ENCODE measurements around the gene LENG9. TPM values are rescaled to one million over a fixed set of nuclear protein-coding genes. Genes with fewer than 3 reads are reported as not detected.
A peak's percentile ranks its signal among the peaks of the same experiment; 100 is the strongest.

LENG9 gene
- total and polyA plus RNA-seq, 3 donors from 2014 or later: 1.9 to 5.8 (median 5.6) TPM

DNA sequence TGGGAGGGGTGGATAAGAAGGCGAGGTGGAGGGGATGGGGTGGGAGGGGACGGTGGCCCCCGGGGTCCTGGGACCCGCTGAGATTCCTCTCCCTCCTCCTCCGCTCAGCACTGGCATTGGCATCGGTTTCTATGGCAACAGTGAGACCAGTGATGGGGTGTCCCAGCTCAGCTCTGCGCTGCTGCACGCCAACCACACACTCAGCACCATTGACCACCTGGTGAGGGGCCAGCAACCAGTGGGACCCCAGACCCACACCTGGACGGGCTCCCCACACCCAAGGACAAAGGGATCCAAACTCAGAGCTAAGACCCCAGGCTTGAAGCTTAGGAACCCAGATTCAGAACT lies 42.4 kb downstream of the LENG9 start:
- H3K4me3 ChIP-seq: no peak overlapping the region
- no peaks in the 10 kb centered on the region for H3K27me3 ChIP-seq
- H3K9me3 ChIP-seq: no peaks in the 10 kb centered on the region
- H3K4me1 ChIP-seq: peaks cover 25% of the 10 kb centered on the region
- WGBS, 2 donors: 31 to 47% methylated on average over 6 to 9 of the region's 9 CpGs
- peak overlapping the region; percentile 32 to 73 for H3K27ac ChIP-seq
- intact Hi-C loops (cut with DNase I; ENCODE audit: low total_unique reads): no loop called here
- TF ChIP-seq POLR2A (IDR thresholded peaks at IDR 0.05): no peak
- TF ChIP-seq, protein P1, sequence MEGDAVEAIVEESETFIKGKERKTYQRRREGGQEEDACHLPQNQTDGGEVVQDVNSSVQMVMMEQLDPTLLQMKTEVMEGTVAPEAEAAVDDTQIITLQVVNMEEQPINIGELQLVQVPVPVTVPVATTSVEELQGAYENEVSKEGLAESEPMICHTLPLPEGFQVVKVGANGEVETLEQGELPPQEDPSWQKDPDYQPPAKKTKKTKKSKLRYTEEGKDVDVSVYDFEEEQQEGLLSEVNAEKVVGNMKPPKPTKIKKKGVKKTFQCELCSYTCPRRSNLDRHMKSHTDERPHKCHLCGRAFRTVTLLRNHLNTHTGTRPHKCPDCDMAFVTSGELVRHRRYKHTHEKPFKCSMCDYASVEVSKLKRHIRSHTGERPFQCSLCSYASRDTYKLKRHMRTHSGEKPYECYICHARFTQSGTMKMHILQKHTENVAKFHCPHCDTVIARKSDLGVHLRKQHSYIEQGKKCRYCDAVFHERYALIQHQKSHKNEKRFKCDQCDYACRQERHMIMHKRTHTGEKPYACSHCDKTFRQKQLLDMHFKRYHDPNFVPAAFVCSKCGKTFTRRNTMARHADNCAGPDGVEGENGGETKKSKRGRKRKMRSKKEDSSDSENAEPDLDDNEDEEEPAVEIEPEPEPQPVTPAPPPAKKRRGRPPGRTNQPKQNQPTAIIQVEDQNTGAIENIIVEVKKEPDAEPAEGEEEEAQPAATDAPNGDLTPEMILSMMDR (IDR thresholded peaks at IDR 0.05): no peak
- no peak for DNase-seq
- no peaks in the 10 kb centered on the region for H3K36me3 ChIP-seq (ENCODE audit: low read depth, missing control alignments)

DNA sequence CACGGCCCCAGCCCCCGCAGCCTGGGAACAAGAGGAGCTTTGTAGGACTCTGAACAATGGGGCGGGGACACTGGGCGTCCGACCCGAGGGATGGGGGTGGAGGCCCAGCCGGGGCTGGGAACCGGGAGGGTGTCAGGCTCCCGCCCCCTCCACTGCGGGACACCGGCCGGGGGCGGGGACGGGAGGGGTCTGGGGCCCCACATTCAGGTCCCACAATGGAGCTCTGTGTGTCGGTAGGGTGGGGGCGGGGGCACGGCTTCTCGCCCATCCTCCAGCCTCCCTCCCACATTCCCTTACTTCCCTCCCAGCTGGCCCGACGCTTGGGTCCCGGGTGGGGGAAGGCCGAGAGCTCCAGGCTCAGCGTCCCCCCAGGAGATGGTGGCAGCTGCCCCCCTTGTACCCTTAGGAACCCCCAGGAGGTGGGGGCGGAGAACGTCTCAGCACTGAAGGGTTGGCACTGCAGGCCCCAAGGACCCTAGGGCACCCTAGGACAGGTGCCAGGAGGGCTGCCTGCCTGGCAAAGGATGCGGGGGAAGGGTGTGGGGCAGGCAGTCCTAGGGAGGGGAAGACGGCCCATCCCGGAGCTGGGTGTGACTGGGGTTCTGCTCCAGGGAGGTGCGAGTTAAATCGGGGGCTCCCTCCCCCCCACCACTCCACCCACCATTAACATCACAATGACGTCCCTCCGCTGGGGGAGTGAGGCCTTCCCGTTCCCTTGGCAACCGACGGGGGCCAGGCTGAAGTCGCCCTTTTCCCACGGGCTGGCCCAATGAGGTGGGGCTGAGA lies 43.0 kb downstream of the LENG9 start:
- H3K36me3 ChIP-seq (ENCODE audit: low read depth, missing control alignments): no peaks in the 10 kb centered on the region
- intact Hi-C loops (cut with DNase I; ENCODE audit: low total_unique reads): no loop called here
- no peak overlapping the region for H3K4me3 ChIP-seq
- no peaks in the 10 kb centered on the region for H3K9me3 ChIP-seq
- peaks cover 25% of the 10 kb centered on the region for H3K4me1 ChIP-seq
- 28 to 33% methylated on average over 15 to 37 of the region's 37 CpGs for WGBS, 2 donors
- peak overlapping the region; percentile 32 to 73 for H3K27ac ChIP-seq
- TF ChIP-seq, protein P1 (IDR thresholded peaks at IDR 0.05): no peak
- TF ChIP-seq POLR2A (IDR thresholded peaks at IDR 0.05): no peak
- no peaks in the 10 kb centered on the region for H3K27me3 ChIP-seq
- peak; percentile 94 for DNase-seq

DNA sequence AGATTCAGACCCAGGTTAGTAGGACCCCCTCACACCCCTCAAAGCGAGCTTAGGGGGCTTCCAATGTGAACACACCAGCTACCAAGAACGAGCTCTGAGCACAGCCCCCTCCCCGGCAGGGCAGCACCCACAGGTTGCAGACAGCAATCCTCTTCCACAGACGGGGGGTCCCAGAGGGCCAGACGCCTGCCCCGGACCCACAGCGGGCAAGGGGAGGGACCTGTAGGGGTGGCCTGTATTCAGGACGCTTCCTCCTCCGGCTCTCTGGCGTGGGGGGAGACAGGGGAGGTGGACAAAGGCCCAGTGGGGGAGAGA lies 43.6 kb downstream of the LENG9 start:
- TF ChIP-seq POLR2A (IDR thresholded peaks at IDR 0.05): no peak
- TF ChIP-seq, protein P1 (IDR thresholded peaks at IDR 0.05): no peak
- Histone ChIP-seq H3K27me3 (no peaks in the 10 kb centered on the region), H3K27ac (peak overlapping the region; percentile 61 to 69), H3K9me3 (no peaks in the 10 kb centered on the region), H3K36me3 (ENCODE audit: low read depth, missing control alignments) (no peaks in the 10 kb centered on the region), H3K4me1 (peaks cover 25% of the 10 kb centered on the region), H3K4me3 (no peak overlapping the region)
- WGBS, 2 donors: 37 to 52% methylated on average over 5 to 8 of the region's 10 CpGs
- intact Hi-C loops (cut with DNase I; ENCODE audit: low total_unique reads): no loop called here
- no peak for DNase-seq

DNA sequence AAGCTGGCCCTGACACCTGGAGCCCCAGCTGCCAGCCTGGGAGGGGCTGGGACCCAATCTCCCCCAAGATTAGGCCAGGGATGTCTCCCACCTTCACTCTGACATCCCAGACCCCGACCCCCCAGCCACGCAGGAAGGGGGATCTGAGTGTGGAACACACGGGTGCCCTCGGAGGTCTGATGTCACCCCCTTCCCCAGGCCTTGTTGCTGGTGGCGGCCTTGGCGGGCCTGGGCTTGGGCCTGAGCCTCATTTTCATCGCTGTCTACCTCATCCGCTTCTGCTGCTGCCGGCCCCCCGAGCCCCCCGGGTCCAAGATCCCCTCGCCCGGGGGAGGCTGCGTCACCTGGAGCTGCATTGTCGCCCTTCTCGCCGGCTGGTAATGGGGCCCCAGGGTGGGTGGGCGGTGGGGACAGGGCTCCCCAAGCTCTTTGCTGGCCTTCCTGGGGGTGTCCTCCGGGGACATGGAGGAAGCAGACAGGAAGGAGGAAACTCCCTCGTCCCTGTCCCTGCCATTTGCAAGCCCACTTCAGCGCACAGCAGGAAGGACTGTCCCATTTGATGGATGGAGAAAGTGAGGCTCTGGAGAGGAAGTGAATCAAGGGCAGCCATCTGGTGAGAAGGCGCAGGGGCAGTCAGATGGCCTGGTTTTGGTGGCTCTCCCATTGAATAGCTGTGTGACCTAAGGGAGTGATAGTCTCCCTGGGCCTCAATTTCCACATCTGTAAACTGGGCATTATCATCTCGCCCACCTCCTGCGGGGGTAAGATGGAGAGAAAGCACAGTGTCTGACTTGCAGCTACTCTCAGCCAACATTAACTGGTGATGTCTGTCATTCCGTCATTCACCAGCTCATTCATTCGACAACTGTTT lies 44.4 kb downstream of the LENG9 start:
- DNase-seq: no peak
- intact Hi-C loops (cut with DNase I; ENCODE audit: low total_unique reads): no loop called here
- Histone ChIP-seq H3K27ac (peak overlapping the region; percentile 61 to 69), H3K9me3 (no peaks in the 10 kb centered on the region), H3K27me3 (no peaks in the 10 kb centered on the region), H3K36me3 (ENCODE audit: low read depth, missing control alignments) (no peaks in the 10 kb centered on the region), H3K4me3 (no peak overlapping the region), H3K4me1 (peaks cover 25% of the 10 kb centered on the region)
- TF ChIP-seq POLR2A (IDR thresholded peaks at IDR 0.05): no peak
- TF ChIP-seq, protein P1 (IDR thresholded peaks at IDR 0.05): no peak
- 77 to 89% methylated on average over 7 to 26 of the region's 26 CpGs for WGBS, 2 donors

Data from testis (tissue), 3 donors.